ENCODE measurements around the gene DOCK10.
A peak's percentile ranks its signal among the peaks of the same experiment; 100 is the strongest.

The DOCK10 gene

DNA sequence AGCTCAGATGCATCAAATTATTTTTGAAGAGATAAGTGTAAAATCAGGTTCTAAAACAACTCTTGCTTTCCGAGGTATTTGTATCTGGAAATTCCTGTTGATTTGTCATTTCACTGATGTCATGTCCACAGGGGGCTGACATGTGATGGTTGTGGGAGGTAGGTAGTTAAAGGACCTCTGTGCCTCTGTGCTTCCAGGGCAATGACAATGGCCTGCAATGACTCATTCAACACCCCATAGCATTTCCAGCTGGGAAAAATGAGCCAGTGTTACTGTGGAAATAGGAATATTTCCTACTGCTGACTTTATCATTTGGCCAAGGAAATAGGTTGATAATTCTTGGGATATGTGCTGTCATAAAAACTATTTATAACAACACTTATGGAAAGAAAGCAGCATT, 239.9 kb downstream of the DOCK10 start:
- H3K27ac ChIP-seq = no peak overlapping the region
- no peak for DNase-seq (ENCODE audit: low read depth, low spot score)

DNA sequence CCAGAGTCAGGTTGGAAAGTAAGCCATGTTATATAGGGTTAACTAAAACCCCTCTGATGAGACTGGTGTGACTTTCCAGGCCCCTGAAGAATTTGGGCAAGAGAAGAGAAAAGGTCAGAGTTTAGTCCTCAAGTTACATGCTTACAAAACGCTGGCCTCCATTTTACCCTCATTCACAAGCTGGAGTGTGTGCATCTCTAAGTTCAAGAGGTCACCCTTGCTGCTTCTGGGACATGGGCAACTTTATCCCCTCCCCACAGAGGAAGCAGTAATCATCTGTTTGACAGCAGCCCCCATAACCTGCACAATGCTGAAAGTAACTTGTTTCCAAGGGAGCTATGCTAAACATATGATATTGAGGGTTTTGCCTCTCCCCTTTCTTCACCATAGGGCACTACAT, 240.9 kb downstream of the DOCK10 start:
- no peak for DNase-seq (ENCODE audit: low read depth, low spot score)
- no peak overlapping the region for H3K27ac ChIP-seq

DNA sequence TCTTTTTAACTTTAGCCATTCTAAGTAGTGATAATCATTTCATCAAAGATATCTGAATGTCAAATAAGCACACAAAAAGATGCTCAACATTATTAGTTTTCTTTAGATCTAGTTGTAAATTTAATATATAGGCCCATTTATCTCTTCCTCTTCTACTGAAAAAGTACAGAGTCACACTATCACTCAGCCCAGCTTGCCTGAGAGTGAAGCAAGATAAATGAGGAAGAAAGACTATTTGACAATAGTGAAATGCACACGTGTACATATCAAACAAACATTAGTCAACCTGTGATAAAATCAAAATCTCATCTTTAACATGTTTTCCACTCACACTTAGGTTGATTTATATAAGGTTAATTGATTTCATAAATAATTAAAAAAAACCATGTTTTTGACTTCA, 242.6 kb downstream of the DOCK10 start:
- no peak for DNase-seq (ENCODE audit: low read depth, low spot score)
- H3K27ac ChIP-seq = no peak overlapping the region

DNA sequence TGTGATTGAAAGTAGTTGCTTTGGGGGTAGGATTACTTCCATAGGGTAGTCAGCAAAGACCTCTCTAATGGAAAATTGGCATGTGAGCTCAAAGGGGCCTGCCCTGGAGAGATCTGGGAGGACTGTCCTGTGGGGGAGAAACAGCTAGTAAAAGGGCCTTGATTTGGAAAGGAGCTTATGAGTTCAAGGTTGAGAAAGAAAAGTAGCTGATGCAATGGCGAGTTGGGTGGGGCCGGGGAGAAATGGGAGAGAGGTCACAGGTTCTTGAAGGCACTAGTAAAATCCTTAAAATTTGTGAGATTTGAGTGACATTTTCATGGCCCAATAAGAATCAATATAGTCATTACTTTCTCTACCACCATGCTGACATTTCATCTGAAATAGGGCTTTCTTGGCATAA, 244.1 kb downstream of the DOCK10 start:
- DNase-seq (ENCODE audit: low read depth, low spot score) = no peak
- H3K27ac ChIP-seq = no peak overlapping the region

DNA sequence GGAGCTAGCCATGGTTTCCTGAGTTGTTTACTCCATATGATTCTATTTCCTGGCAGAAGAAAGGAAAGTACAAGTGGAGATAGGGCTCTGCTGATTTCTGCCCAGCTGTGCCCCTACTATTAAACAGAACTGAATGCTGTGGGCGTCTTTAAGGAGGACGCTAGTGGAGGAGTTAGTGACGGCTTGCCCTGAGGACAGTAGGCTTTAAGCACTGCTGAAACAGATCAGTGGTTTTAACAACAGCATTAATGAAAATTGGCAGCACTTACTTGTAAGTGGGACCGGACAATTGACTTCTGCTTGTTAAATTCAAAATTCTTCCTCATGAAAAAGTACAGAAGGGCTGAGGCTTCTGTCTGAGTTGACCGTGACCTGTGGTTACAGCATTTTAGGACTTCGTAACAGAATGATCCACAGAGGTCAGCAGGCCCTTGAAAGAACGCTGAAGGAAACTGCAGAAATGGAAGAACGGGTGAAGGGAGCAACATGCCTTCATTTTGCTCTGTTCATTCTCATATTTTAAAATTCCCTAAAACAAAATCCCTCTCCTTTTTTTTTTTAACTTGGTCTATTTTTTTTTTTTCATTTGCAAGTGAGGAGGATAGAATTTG, 245.5 kb downstream of the DOCK10 start:
- DNase-seq (ENCODE audit: low read depth, low spot score) = no peak
- H3K27ac ChIP-seq = no peak overlapping the region

DNA sequence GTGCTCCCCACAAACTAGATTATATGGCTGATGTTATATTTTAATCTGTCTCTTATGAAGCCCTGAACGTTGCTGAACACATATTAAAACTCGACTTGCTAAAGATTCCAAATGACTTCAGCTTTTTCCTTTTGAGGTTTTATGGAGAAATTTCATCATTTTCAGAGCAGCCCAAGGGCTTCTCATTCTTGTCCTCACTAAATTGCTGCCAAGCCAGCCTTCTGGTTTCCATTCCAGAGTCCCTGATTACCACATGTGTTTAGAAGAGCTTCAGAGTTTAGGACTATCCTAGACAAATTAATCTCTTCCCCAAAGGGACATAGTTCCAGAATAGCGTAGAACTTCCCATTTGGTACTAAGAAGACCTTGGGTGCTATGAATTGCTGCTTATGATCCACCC, 248.3 kb downstream of the DOCK10 start:
- DNase-seq (ENCODE audit: low read depth, low spot score) = no peak
- no peak overlapping the region for H3K27ac ChIP-seq

DNA sequence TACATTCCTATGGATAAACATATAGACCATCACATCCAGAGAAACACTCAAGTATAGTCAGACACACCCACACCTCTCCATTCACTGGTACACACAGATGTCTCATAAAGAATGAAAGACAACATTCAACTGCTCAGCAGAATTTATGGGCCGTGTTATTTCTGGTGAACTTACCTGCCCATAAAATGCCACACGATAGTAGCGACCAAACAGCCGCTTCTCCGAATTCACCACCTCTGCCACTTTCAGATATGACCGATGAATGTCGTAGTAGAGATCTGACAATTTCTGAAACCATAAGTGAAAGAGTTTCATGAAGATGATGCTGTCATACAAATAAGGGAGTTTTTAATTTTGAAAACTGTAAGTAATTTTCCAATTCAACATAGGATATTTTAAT, 255.4 kb downstream of the DOCK10 start:
- no peak overlapping the region for H3K27ac ChIP-seq
- DNase-seq (ENCODE audit: low read depth, low spot score) = no peak

DNA sequence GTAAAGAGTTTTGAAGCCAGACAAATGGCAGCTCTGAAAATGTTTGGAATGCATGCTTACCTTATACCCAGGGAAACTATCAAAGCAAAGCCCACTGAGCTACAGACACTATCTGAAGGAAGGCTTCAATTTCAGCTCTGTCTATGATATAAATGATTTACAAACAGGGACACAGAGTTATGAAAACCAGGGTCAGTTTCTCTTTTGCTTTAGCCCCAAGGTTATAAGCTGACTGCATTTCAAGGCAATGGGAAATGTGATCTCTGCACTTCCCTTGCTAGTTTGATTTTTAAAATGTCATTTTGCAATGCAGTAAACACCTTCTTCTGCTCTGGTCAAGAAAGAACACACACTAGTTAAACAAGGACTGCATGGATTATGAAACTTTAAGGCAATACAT, 260.9 kb downstream of the DOCK10 start:
- DNase-seq (ENCODE audit: low read depth, low spot score) = no peak
- no peak overlapping the region for H3K27ac ChIP-seq

DNA sequence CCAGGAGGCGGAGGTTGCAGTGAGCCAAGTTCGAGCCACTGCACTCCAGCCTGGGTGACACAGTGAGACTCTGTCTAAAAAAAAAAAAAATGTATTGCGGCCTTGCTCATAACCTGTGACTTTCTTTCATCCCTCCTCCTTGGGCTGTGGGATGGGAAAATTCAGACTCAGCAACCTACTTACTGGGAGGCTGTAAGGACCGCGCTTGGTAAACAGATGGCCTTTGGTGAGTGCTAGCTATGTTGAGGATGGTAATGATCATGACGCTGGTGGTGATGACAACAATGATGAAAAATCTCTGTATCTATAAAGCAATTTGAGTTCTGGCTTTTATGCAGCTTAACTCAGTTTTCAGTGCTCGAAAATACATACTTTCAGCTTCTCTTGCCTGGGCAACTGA, 261.4 kb downstream of the DOCK10 start:
- no peak overlapping the region for H3K27ac ChIP-seq
- no peak for DNase-seq (ENCODE audit: low read depth, low spot score)

DNA sequence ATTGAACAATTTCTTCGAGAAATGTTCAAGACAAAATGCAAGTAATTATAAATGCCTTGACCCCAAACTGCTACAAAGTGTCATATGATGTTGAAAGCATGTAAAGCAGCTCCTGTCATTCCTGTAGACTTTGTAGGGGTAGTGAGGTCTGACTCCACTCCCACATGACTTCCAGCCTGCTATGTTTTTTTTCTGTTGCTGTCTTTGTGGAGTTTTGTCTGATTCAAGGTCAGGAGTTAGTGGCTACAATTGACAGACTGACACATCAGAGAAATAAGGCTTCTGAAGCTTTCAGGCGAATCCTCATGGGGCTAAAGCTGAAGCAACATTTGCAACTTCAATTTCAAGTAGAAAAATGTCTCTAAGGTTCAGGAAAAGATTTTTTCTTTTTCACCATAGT, 262.2 kb downstream of the DOCK10 start:
- no peak for DNase-seq (ENCODE audit: low read depth, low spot score)
- no peak overlapping the region for H3K27ac ChIP-seq

DNA sequence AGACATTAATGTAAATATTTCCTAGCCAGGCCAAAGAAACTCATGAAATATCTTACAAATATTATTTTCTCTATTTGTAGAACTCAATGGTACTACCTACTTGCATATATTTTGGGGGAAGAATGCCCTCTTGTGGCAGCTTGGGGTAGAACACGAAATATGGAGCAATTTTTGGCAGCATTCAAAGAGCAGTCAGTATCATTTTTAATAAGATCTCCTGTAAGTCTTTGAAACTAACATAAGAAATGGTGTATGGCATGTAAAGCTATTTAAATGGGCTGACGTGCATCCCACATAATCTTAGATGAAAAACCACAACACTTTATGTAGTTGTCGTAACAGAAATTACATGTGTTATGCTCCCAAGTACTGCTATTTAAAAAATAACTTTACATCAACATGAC, 263.8 kb downstream of the DOCK10 start:
- no peak overlapping the region for H3K27ac ChIP-seq
- DNase-seq (ENCODE audit: low read depth, low spot score) = peak; percentile 24

DNA sequence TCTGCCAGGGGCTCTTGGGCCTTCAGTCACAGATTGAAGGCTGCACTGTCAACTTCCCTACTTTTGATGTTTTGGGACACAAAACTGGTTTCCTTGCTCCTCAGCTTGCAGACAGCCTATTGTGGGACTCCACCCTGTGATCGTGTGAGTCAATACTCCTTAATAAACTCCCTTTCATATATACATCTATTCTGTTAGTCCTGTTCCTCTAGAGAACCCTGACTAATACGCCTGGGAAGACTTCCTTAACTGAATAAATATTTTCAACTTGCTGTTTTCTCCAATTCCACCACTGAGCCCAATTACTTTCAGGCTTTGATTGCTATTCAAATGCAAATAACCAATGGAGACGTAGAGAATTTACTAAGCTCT, 264.7 kb downstream of the DOCK10 start:
- no peak for DNase-seq (ENCODE audit: low read depth, low spot score)
- no peak overlapping the region for H3K27ac ChIP-seq

DNA sequence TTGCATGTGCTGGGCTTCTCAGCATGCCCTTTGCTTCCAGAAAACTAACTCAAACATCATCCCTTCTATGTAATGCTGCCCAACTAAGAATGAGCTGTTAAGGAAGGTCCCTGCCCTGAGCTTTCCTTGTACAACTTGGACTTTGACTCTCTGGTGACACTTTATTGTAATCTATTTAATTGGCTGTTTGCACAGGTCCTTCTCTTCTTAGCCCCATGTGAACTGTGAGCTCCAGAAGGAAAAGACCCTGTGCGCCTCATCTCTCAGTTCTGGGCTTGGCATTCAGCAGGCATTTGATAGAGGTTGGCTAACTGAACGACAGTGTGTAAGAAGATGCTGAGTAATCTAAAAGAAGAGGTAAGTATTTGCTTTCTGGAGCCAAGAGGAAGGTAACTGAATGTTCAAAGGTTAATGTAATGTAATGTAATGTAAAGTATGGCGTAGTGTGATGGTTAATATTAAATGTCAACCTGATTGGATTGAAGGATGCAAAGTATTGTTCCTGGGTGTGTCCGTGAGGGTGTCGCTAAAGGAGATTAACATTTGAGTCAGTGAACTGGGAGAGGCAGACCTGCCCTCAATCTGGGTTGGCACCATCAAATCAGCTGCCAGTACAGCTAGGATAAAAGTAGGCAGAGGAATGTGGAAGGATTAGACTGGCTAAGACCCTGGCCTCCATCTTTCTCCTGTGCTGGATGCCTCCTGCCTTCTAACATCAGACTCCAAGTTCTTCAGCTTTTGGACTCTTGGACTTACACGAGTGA, 265.3 kb downstream of the DOCK10 start:
- DNase-seq (ENCODE audit: low read depth, low spot score) = no peak
- no peak overlapping the region for H3K27ac ChIP-seq

DNA sequence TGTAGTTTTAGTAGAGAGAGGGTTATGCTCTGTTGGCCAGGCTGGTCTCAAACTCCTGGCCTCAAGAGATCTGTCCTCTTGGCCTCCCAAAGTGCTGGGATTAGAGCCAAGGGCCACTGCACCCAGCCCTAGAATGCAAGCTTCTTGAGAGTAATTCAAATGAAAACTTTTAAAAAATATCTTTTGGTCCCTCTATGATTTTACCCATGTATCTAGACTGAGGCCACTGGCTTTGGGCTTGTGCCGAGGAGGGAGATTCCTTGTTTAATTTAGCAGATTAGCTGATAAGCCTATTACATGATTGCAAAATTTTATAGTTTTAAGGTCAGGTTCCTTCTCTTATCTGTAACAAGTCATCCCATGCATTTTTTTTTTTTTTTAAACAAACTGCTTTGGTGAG, 266.6 kb downstream of the DOCK10 start:
- H3K27ac ChIP-seq = no peak overlapping the region
- DNase-seq (ENCODE audit: low read depth, low spot score) = no peak

DNA sequence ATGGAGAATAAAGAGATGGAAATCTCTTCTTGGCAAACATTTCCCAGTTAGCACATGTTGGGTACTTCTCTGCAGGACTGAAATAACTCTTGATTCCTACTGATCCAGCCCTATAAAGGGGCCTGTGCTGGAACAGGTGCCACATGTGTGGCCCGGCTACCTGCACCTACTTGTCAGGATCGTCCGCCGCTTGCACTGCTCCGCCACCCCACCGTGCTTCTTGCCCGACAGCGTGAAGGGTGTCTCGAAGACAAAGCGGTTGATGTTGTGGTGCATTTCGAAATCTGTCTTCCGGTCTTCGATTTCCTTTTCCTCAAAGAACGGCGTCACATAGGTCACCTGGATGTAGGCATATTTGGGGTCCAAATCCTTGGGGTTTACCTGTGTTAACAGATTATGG, 267.5 kb downstream of the DOCK10 start:
- no peak for DNase-seq (ENCODE audit: low read depth, low spot score)
- no peak overlapping the region for H3K27ac ChIP-seq

DNA sequence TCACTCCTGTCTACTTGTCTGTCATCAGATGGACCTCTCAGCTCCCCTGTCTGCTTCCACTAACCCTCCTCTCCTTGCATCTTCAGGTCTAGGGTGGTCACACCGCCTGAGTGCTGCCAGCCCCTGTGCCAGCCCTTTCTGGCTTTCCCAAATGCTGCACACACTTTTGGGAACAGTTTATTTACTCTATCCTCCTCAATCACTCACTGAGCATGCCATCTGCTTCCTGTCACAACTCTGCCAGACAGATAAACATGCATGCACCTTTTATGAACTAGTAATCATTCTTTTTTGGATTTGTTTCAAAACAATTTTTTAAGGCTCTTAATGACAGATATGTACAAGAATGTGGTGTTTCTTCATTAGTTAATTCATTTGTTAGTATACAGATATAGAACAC, 269.8 kb downstream of the DOCK10 start:
- no peak overlapping the region for H3K27ac ChIP-seq
- DNase-seq (ENCODE audit: low read depth, low spot score) = no peak

DNA sequence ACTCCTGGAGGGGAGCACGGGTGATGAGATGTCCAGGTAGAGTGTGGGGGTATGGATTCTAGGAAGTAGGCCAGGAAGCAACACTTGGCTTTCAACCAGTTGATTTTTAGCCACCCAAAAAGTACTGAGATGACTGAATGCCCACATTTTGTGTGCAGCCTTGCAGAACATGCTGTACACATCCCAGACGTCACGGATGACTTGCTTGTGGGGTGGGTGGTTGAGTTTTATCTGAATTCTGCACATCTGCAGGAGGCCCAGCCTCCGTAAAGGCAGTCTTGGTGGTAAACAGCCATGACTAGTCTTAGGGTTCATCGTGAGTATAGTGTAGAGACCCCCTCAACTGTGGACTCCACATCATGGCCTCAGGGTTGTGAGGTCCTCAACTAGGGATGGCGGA, 272.8 kb downstream of the DOCK10 start:
- no peak overlapping the region for H3K27ac ChIP-seq
- DNase-seq (ENCODE audit: low read depth, low spot score) = no peak

DNA sequence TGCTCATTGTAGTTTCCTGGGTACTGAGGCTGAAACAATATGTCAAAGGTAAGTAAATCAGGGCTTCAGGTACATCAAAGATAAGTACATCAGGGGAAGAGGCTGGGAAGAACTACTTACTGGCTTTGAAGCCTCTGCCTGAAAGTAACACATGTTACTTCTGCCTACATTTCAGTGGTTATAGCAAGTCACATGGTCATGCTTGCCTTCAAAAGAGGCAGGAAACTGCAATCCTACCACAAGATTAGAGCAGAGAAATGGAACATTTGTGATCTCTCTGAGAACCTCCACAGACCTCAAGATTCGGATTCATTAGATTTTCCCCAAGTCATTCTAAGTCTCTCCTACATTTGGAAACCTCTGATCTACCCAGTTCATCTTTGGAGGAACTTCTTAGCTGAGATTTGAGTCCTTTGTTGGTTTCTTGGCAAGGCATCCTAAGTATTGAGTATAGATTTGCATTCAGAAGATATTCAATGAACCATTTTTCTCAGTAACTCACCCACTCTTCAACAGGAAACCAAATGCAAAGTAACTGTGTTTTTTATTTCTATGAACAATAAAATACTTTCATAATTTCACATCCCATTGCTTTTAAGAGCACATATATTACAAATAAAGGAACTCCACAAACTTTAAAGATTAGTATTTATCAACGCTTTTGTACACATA, 277.6 kb downstream of the DOCK10 start:
- DNase-seq (ENCODE audit: low read depth, low spot score) = no peak

DNA sequence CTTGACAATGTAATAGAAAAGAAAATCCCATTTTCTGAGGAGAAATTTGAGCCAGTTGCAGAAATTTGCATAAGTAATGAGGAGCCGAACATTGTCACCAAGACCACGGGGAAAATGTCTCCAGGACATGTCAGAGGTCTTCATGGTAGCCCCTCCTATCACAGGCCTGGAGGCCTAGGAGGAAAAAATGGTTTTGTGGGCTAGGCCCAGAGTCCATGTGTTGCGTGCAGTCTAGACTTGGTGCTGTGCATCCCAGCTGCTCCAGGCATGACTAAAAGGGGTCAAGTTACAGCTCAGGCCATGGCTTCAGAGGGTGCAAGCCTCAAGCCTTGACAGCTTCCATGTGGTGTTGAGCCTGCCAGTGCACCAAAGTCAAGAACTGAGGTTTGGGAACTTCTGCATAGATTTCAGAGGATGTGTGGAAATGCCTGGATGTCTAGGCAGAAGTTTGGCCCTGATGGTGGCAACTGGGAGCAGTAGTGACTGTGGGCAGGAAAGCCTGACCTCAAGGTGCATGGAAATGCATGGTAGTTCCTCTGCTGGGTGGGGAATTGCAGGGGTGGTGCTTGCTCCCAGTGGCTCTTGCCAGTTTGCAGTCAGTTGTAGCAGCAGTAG, 284.2 kb downstream of the DOCK10 start:
- DNase-seq (ENCODE audit: low read depth, low spot score) = no peak
- no peak overlapping the region for H3K27ac ChIP-seq

More for the DNA sequence above, 277.6 kb downstream of the DOCK10 start:
- H3K27ac ChIP-seq = no peak overlapping the region

DNA sequence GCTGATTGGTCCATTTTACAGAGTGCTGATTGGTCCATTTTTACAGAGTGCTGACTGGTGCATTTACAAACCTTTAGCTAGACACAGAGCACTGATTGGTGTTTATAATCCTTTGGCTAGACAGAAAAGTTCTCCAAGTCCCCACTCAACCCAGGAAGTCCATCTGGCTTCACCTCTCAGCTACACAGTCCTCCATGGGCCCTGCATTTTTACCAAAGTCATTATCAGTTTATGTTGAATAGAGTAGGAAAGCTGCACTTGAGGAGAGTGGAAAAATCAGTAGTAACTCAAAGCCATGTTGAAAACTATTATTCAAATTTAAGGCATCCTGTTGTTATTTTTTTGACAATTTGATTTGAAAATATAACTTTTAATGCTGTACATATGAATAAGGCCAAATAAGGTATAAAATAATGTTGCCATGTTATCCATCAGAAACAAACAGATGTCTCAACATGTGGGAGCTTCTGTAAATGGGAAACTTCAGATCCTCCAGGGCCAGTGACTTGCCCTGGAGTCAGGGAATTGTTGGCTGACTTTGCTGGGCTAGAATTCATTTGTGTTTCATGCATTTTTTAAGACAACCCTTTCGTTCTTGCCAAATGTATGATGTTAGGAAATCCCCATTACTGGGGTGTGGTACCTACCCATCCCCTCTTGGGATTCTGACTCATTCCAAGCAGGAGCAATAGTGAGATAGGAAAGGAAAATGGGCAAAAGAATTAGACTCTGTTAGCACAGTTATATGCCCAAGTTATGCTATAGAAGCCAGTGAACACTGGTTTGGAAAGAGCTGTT, 288.3 kb downstream of the DOCK10 start:
- DNase-seq (ENCODE audit: low read depth, low spot score) = no peak
- no peak overlapping the region for H3K27ac ChIP-seq

All from epithelial cell of prostate (primary cell).